K562 (cell line): ENCODE data around the gene ABCA4. TPM values are rescaled to one million over a fixed set of nuclear protein-coding genes. Genes with fewer than 3 reads are reported as not detected.

Experiments used
- ATAC-seq: fragments of 200-7000 bp; cut with Tn5 transposase; 3 replicates; pipeline ENCODE4 v1.9.1; 2020; ENCODE audit warnings: moderate library complexity
- BruUV-seq: library from RNA; stranded (reverse); fragments of 400-500 nt; replicated peaks from 2 replicates; lab custom pipeline; 2021; lab: Mats Ljungman, UMichigan
- CTCF ChIA-PET: fragments of 300-600 bp; formaldehyde crosslinking; extraction: SDS; loops from one replicate; lab custom pipeline; 2021; ENCODE audit warnings: low intra/inter-chr PET ratio; lab: Yijun Ruan, JAX
- POLR2A ChIA-PET: fragments of 300-600, 350-650 bp; sonication (Branson Sonifier 250); formaldehyde crosslinking; extraction: SDS; loops from one replicate; lab custom pipeline; 2021; ENCODE audit warnings: antibody characterized with exemption, inconsistent platforms; lab: Yijun Ruan, JAX
- DNase-seq, 4 experiments: peaks; one replicate each; pipeline versions ENCODE4 v3.0.0 to v3.0.0-alpha.2; 2011 to 2018; ENCODE audit warnings: low spot score in 3 of 4, mixed read lengths in 3 of 4; ENCODE audit errors: extremely low read depth in 1 of 4
- FAIRE-seq: peaks from 2 replicates; lab custom pipeline; 2011; peaks lifted over from hg19 to GRCh38; lab: Jason Lieb, UNC
- H2AFZ ChIP-seq: 2 replicates; pipeline ENCODE4 v1.6.0; 2011; ENCODE audit warnings: low read depth, low read length, control low read depth, inconsistent platforms
- H3K27ac ChIP-seq: fragments of 200-600 bp; 3 replicates; pipeline ENCODE4 v1.8.0; 2011; ENCODE audit warnings: low read depth, mild to moderate bottlenecking, control low read depth, inconsistent platforms, low read length, moderate library complexity, mixed read lengths; ENCODE audit errors: extremely low read depth
- H3K27me3 ChIP-seq, 2 experiments: fragments of 300-600 bp in 1 of 2; 2 replicates in 1 of 2; 3 replicates in 1 of 2; pipeline versions ENCODE4 v1.6.0 to v1.8.0; 2011; ENCODE audit warnings: inconsistent platforms in 2 of 2, low read length in 2 of 2, mild to moderate bottlenecking in 1 of 2, mixed read lengths in 1 of 2, moderate library complexity in 1 of 2; ENCODE audit not compliant: control insufficient read depth in 2 of 2, insufficient read depth in 2 of 2
- H3K36me3 ChIP-seq: fragments of 300-600 bp; 3 replicates; pipeline ENCODE4 v1.8.0; 2011; ENCODE audit warnings: mild to moderate bottlenecking, low read length, inconsistent platforms; ENCODE audit not compliant: control insufficient read depth, insufficient read depth
- H3K4me1 ChIP-seq, 2 experiments: fragments of 200-600 bp in 1 of 2; replicated peaks in 1 of 2; 2 replicates in 1 of 2; 3 replicates in 1 of 2; pipeline versions ENCODE4 v1.5.1 to v1.8.0; 2011; ENCODE audit warnings: inconsistent platforms in 2 of 2, low read length in 2 of 2, mild to moderate bottlenecking in 1 of 2, mixed read lengths in 1 of 2, moderate library complexity in 1 of 2; ENCODE audit not compliant: control insufficient read depth in 2 of 2, insufficient read depth in 2 of 2
- H3K4me2 ChIP-seq: 2 replicates; pipeline ENCODE4 v1.6.1; 2011; ENCODE audit warnings: low read length, control low read depth, inconsistent platforms, mixed read lengths; ENCODE audit not compliant: insufficient read depth
- H3K4me3 ChIP-seq: fragments of 200-600 bp; sonication (generic), shearing (Covaris generic); 2 replicates; pipeline ENCODE4 v1.5.1; 2016; ENCODE audit warnings: control low read depth, inconsistent platforms
- H3K79me2 ChIP-seq: fragments of 200-600 bp; 3 replicates; pipeline ENCODE4 v1.8.0; 2011; ENCODE audit warnings: low read length, inconsistent platforms; ENCODE audit not compliant: control insufficient read depth, insufficient read depth
- H3K9ac ChIP-seq, 2 experiments: 2 replicates each; pipeline versions ENCODE4 v1.6.0 to v1.6.1; 2011; ENCODE audit warnings: low read depth in 2 of 2, low read length in 2 of 2, control low read depth in 1 of 2, inconsistent platforms in 1 of 2, mild to moderate bottlenecking in 1 of 2, mixed read lengths in 1 of 2; ENCODE audit not compliant: insufficient read depth in 1 of 2
- H3K9me1 ChIP-seq: one replicate; pipeline ENCODE4 v1.6.0; 2011; ENCODE audit warnings: inconsistent platforms, mild to moderate bottlenecking, low read length, moderate library complexity; ENCODE audit not compliant: control insufficient read depth, insufficient read depth
- H3K9me3 ChIP-seq: replicated peaks from 2 replicates; pipeline ENCODE4 v1.5.1; 2011; ENCODE audit warnings: low read depth, low read length, inconsistent platforms; ENCODE audit not compliant: control insufficient read depth, insufficient read depth
- H4K20me1 ChIP-seq: replicated peaks from 2 replicates; pipeline ENCODE4 v1.6.1; 2011; ENCODE audit warnings: low read length, inconsistent platforms, mixed read lengths; ENCODE audit not compliant: control insufficient read depth, insufficient read depth
- CREM ChIP-seq: IDR thresholded peaks from 2 replicates; pipeline ENCODE4 v1.6.1; 2014; ENCODE audit warnings: antibody characterized with exemption, low read depth
- HDAC8 ChIP-seq: fragments of 450-650 bp; IDR thresholded peaks from 2 replicates; pipeline ENCODE4 v1.6.1; 2016; ENCODE audit warnings: mild to moderate bottlenecking, missing genetic modification characterization, moderate library complexity, missing compliant biosample characterization
- HMG20A ChIP-seq: fragments of 450-650 bp; formaldehyde crosslinking; conservative IDR thresholded peaks from 2 replicates; pipeline ENCODE4 v1.4.0; 2020; ENCODE audit warnings: mild to moderate bottlenecking, mixed read lengths
- IFI16 ChIP-seq: fragments of 250-450 bp; sonication (Bioruptor Pico); IDR thresholded peaks from 2 replicates; pipeline ENCODE4 v2.1.2; 2022; ENCODE audit warnings: mild to moderate bottlenecking, inconsistent platforms
- MECOM ChIP-seq: fragments of 250-450 bp; sonication (Bioruptor Pico); IDR thresholded peaks from 2 replicates; pipeline ENCODE4 v1.8.0; 2022; ENCODE audit warnings: inconsistent platforms
- REST ChIP-seq, 2 experiments: fragments of 450-650 bp; formaldehyde crosslinking in 1 of 2; IDR thresholded peaks; 2 replicates each; pipeline versions ENCODE4 v1.4.0 to v1.6.1; 2014 to 2020; ENCODE audit warnings: mild to moderate bottlenecking in 2 of 2, borderline replicate concordance in 1 of 2, low read depth in 1 of 2
- TBP ChIP-seq: optimal IDR thresholded peaks from 2 replicates; pipeline ENCODE3; 2011; ENCODE audit warnings: low read depth, low read length, improper control_type of control experiment
- ZNF507 ChIP-seq: conservative IDR thresholded peaks from 2 replicates; pipeline ENCODE4 v1.6.1; 2017; ENCODE audit warnings: missing genetic modification characterization, missing compliant biosample characterization
- ZNF583 ChIP-seq: fragments of 250-450 bp; sonication (Bioruptor Pico); IDR thresholded peaks from 2 replicates; pipeline ENCODE4 v1.4.0; 2020
- ZNF717 ChIP-seq: fragments of 250-450 bp; sonication (Bioruptor Pico); IDR thresholded peaks from 2 replicates; pipeline ENCODE4 v1.5.0; 2021
- whole genome bisulfite sequencing: fragments of 100-300 bp; shearing (Covaris generic); methylation state at CpG from one replicate; pipeline ENCODE4 v1.1.6; 2016; ENCODE audit warnings: low coverage, mixed read lengths; ENCODE audit not compliant: insufficient coverage; ENCODE audit errors: missing lambda C conversion rate; 5-methylcytosine and 5-hydroxymethylcytosine counted together
- in situ Hi-C: fragments of 300-500 bp; cut with MboI; formaldehyde crosslinking; loops from 4 replicates; pipeline ENCODE4 v1.15.0; 2018; ENCODE audit warnings: inconsistent platforms, mixed read lengths
- intact Hi-C: fragments of 100-400 bp; cut with micrococcal nuclease; formaldehyde crosslinking; loops from 2 replicates; pipeline ENCODE4 v1.14.2; 2022
- polyA plus RNA-seq, 8 experiments: library from polyadenylated mRNA; depleted of rRNA in 4 of 8; stranded (reverse) in 5 of 8; unstranded in 3 of 8; fragments of >200 nt; fragmentation: Nextera tagmentation in 2 of 8; fragmentation: Illumina TruSeq in 1 of 8; extraction: Ambion mirVana in 2 of 8; extraction: Trizol in 1 of 8; gene quantifications; 2 replicates each; pipeline versions ENCODE4 v1.2.1 to v1.2.3, GENCODE V29; 2011 to 2014; ENCODE audit warnings: inconsistent platforms in 1 of 8, missing spikeins in 1 of 8
- total RNA-seq, 7 experiments: library from RNA; depleted of rRNA in 6 of 7; stranded (reverse); fragments of >200 nt in 6 of 7; fragmentation: Illumina TruSeq in 2 of 7; extraction: Trizol in 2 of 7; gene quantifications; 2 replicates each; pipeline versions ENCODE4 v1.2.1 to v1.2.3, GENCODE V29; 2011 to 2021; ENCODE audit warnings: low replicate concordance in 1 of 7
- TF ChIP-seq, protein P1 (sequence below), 3 experiments: IDR thresholded peaks in 2 of 3; conservative IDR thresholded peaks in 1 of 3; 2 replicates each; pipeline ENCODE4 v1.5.1; 2011 to 2012; ENCODE audit warnings: low read length in 3 of 3, mild to moderate bottlenecking in 3 of 3, control low read depth in 2 of 3, improper control_type of control experiment in 1 of 3, inconsistent platforms in 1 of 3, low read depth in 1 of 3, mixed read lengths in 1 of 3, moderate library complexity in 1 of 3; ENCODE audit not compliant: insufficient read depth in 2 of 3

Gene ABCA4
- total and polyA plus RNA-seq, 9 of the 15 experiments (the other 6 are each of a cell fraction or from before 2014, with no cell fraction given) = 0.01 to 0.04 TPM; not detected in 7

DNA sequence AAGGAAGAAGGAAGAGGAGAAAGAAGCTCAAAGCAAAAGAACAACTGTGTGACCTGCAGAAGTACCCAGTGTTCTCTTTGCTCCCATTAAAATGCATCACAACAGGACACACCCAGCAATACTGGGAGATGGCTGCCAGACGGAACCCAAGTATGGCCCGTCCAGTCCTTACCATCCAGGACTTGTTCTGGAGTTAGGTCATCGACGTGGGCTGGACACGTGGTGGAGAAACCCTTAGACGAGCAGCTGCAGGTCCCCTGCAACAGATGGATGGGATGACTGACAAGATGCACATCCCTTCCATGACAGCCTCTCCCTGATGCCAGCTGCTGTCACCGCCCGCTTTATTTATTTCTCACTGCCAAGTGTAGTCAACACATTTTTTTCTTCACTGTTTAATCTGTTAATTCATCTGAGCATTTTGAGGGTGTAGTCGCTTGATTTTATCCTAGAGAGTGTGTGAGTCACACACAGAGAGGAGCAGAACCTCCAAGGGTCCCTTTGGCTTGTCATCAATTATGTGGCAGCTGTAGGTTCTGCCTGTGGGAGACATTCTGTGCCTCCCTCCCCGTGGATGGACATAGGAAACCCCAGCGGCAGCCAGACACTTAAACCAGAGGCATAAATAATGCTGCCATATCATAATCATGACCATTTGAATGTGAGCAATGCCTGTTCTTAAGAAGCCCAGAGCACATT, 80.9 kb downstream of the ABCA4 start (continued):
- no peak for TF ChIP-seq IFI16 (CRISPR knock-in tag)

DNA sequence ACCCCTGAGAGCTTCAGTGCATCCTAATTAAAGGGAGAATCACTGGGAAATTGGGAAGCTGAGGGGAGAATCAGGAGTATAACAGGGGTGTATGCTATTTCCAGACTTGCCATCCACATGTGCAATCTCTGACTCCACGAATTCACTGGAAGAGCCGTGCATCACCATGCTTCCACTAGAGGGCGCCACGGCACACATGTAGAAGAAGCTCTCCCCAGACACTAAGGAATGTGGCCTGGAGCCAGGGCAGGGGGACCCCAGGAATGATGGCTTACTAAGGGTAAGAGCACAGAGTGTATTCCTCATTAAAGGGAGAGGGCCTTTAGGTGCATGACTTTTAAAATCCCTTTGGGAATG, 81.5 kb downstream of the ABCA4 start:
- in situ Hi-C loops (no loop called here), intact Hi-C loops (loop anchor here (5.0 kb wide), 1 partner anchor 423 kb away; no protein-coding TSS in a partner anchor)
- FAIRE-seq = peak; percentile 91
- Histone ChIP-seq H2AFZ (no peak overlapping the region), H3K27me3 (peaks cover 7 to 36% of the 10 kb centered on the region in 2 experiments; a peak in 4 of 5 replicates), H3K27ac (no peak overlapping the region), H3K4me1 (no peaks in the 10 kb centered on the region), H3K9me1 (no peaks in the 10 kb centered on the region), H3K9ac (no peak overlapping the region), H3K4me3 (no peak overlapping the region), H3K9me3 (no peaks in the 10 kb centered on the region), H3K4me2 (no peak overlapping the region), H4K20me1 (no peaks in the 10 kb centered on the region; the same call in 1 of the 2 replicates), H3K79me2 (no peaks in the 10 kb centered on the region), H3K36me3 (no peaks in the 10 kb centered on the region)
- peak; percentile 88 for ATAC-seq
- no TSS peak for BruUV-seq
- ChIA-PET POLR2A (no interaction called here), CTCF (interaction anchor here (1.2 kb wide), 1 partner anchor 296 kb away, joined by 7 read pairs; no protein-coding TSS in a partner anchor)
- 0% methylated on average over 4 of the region's 4 CpGs for WGBS
- peak; percentile 61 to 78 (median 76) for DNase-seq
- 0 out of 2 replicates have a peak, but pooled peaks have one; percentile 11 for TF ChIP-seq CREM
- TF ChIP-seq ZNF507 (tag) = no peak
- TF ChIP-seq MECOM (CRISPR knock-in tag) = no peak
- TF ChIP-seq ZNF583 (CRISPR knock-in tag) = no peak
- peak; percentile 41; the same call in 1 of the 2 replicates for TF ChIP-seq REST (IDR thresholded peaks at IDR 0.05; ENCODE audit: borderline replicate concordance)
- no peak for TF ChIP-seq REST (CRISPR knock-in tag; IDR thresholded peaks at IDR 0.05; ENCODE audit: low read depth)
- TF ChIP-seq ZNF717 (CRISPR knock-in tag) = no peak
- TF ChIP-seq HMG20A (CRISPR knock-in tag) = no peak
- TF ChIP-seq, protein P1, sequence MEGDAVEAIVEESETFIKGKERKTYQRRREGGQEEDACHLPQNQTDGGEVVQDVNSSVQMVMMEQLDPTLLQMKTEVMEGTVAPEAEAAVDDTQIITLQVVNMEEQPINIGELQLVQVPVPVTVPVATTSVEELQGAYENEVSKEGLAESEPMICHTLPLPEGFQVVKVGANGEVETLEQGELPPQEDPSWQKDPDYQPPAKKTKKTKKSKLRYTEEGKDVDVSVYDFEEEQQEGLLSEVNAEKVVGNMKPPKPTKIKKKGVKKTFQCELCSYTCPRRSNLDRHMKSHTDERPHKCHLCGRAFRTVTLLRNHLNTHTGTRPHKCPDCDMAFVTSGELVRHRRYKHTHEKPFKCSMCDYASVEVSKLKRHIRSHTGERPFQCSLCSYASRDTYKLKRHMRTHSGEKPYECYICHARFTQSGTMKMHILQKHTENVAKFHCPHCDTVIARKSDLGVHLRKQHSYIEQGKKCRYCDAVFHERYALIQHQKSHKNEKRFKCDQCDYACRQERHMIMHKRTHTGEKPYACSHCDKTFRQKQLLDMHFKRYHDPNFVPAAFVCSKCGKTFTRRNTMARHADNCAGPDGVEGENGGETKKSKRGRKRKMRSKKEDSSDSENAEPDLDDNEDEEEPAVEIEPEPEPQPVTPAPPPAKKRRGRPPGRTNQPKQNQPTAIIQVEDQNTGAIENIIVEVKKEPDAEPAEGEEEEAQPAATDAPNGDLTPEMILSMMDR (IDR thresholded peaks at IDR 0.05 in 2 of 3, conservative IDR thresholded peaks at IDR 0.05 in 1 of 3; ENCODE audit: insufficient read depth in 2 of 3, low read depth in 1 of 3, low read length in 3 of 3) = peak; percentile 74 to 86 (median 77)
- no peak for TF ChIP-seq HDAC8 (tag)
- no peak for TF ChIP-seq TBP
